HG03565 (cell line): Measurements from ENCODE around the gene TGIF2.
"Not testable (repeated sequence)": the region's sequence is repeated elsewhere in the genome, so short reads cannot be mapped to it uniquely, and the experiment has no call there.

Experiments
- ATAC-seq: cut with Tn5 transposase; IDR thresholded peaks from one replicate; pipeline ENCODE4 v1.9.1; 2021; ENCODE audit warnings: mild to moderate bottlenecking, moderate library complexity; ENCODE audit not compliant: unreplicated experiment

The TGIF2 gene

DNA sequence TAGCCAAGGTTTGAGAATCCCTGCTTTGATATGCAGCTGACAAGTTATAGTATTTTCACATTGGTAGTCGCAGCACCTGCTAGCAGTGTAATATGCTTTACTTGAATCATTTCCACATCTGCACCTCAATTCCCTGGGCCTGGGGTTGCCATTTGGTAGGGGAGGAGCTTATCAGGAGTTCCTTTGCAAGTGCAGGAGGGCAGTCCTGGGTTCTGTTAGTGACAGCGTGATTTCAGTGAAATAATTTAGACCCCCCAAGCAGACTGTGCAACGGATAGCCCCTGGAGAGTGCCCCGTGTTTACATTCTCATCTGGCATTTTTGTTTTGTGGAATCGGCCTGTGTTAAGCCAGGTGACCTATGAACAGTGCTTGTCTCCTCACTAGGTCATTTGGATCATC is 38.2 kb downstream of the TGIF2 start:
- no peak for ATAC-seq

- no peak for ATAC-seq
These were observed 40.6 kb downstream of the TGIF2 start for GRCh38 chr20:36613974-36614373.

- no peak for ATAC-seq
These were observed 41.6 kb downstream of the TGIF2 start for GRCh38 chr20:36614781-36615557.

DNA sequence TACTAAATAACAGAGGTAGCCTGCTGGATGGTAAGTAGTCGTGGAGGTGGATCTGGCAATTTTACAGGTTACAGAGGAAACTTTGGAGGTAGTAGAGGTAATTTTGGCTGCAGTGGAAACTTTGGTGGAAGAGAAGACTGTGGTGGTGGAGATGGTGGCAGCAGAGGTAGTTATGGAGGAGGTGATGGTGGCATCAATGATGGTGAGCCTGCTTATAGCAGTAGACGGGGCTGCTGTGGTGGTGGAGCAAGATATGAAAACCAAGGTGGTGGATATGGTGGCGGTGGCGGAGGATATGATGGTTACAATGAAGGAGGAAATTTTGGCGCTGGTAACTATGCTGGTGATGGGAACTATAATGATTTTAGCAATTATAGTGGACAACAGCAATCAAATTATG is 47.5 kb downstream of the TGIF2 start:
- no peak for ATAC-seq

DNA sequence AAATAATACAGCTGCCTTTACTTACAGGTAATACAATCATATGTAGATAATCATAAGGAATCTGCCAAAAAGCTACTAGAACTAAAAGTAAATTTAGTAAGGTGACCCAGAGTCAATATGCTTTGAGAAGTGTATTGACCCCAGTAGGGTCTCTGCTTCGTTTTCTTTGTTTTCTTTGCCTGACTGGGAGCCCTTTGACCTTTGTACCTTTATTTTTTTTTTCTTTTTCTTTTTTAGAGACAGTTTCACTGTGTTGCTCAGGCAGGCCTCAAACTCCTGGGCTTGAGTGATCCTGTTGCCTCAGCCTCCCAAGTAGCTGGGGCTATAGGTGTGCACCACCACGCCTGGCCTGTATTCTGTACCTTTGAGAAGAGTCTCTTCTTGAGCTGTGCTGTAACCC is 50.0 kb downstream of the TGIF2 start:
- ATAC-seq, result no peak

DNA sequence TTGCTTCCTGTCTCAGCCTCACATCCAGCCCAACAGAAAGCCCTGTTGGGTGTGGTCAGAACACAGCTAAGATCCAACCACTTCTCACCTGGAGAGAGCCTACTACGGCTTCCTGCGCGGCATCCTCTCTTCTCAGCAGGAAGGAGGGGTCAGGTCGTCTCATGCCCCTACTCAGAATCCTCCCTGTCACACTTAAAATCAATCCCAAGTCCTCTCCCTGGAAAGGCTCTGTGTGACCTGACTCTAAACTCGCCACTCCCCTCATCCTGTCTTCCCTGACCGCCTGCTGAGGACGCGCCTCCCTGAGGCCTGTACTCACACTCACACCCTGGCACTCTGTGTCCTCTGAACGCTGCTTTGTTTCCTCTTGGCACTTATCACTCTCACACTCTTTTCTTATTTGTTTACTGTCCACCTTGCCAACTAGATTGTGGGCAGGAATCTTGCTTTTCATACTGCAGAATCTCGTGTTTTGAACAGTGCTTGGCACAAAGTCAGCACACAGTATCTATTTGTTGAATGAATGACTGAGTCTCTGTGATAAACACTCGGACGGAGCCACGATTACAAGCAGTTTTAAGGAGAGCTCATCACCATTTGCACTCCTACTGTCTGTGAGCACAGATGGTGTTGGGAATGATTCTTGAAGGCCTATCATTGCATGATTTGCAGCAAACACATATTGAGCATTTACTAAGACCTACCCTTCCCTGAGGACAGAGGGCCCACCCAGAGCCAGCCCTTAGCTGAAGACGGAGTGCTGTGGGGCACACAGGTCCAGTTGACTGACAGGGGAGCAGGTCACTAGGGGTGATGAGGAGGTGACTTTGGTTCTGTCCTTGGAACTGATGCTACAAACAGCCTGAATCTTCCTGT is 50.9 kb downstream of the TGIF2 start:
- ATAC-seq, result no peak

GRCh38 chr20:36624944-36625324 is 51.5 kb downstream of the TGIF2 start:
- no peak for ATAC-seq

DNA sequence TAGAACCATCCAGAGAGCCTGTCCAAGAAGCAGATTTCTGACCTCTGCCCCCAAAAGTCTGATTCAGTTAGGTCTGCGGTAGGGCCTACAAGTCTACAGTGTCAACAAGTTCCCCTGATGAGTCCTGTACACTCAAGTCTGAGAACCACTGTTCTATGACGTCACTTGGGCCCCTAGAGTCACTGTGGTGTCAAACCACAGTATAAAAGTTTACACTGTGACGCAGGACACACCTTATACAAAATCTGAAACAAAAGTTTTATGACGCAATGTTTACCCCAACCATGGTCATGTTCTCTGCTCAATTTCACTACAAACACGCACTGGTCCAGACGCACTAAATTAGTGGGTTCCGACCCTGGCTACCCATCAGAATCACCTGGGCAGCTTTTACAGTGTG is 54.7 kb downstream of the TGIF2 start:
- ATAC-seq, result no peak

- no peak for ATAC-seq
These were observed 56.6 kb downstream of the TGIF2 start for GRCh38 chr20:36629719-36630681.

DNA sequence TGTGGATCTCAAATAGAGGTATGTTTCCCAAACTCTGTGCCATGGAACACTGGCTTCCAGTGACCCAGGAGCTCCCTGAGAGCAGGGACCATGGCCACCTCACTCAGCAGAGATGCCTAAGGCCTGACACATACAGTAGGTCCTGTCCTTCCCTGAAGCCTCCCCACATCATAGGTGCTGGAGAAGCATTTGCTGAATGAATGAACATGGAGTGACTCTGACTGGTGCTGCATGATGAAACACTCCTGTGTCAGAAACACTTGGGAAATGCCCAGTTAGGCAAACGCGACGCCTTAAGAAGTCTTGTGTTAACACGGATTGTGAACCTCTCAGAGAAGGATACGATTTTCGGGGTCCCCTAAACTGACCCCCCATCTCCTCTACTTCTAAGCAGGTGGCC is 58.2 kb downstream of the TGIF2 start:
- no peak for ATAC-seq

DNA sequence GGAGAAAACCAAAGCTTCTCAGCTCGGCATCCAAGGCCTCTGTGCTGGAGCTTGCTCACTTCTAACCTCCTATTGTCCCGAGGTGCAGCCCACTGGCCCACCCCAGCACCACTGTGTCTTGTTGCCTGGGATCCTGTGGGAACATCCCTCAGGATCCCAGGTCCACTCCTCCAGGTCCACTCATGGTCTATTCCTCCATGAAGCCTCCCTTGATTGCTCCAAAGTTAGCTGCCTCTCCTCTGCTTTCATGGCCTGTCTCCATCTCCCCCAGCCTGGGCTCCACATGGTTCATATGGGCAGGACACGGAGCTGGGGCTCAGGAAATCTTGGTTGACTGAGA is 58.7 kb downstream of the TGIF2 start:
- no peak for ATAC-seq

DNA sequence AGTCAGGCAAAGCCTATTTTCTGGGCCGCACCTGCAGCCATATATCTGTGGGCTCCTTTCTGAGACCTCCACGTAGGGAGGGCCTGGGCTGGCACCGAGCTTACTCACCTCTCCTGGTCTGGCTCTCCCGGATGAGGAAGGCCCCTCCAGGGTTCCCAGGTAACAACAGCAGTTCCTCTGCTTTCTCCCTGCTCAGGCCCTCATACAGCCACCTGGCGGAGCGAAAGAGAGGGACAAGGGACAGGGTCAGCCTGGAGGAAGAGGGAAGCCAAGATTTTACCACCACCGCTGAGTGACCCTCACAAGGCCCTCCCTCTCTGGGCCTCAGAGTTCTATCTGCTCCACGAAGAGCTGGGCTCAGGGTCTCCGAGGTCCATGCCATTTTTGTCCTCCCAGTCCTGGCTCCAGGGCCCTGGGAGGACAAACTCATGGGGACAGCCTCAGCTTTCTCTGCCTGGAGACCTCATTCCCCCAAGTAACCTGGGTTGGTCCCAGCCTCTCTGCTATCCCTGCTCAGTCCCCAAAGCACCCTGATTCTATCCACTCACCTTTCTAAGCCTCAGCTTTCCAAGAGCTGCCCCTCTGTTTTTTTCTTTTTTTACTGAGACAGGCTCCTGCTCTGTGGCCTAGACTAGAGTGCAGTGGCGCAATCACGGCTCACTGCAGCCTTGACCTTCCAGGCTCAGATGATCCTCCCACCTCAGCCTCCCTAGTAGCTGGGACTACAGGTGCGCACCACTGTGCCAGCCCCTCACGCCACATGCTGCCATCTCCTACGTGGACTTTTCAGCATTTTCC is 59.3 kb downstream of the TGIF2 start:
- no peak for ATAC-seq

DNA sequence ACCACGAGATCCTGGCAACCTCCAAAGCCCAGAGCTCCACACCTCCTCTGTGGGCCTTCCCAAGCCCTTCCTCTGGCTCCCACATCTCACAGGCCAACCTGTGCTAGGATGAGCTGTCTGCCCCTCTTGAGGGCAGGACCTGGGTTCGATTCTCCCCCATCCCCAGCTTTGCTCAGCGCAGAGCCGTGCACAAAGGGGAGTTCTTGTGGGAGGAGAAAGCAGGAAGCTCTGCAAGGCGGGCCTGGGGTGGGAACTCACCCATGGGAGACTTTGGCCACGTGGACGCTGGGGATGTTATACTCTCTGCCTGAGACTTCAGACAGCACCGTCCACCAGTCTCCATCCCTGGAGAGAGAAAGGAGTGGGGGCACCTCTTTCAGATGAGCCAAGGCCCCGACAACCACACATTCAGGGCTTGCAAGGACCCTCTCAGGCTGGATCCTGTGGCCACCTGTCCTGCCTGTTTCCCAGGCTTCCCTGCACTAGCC is 59.9 kb downstream of the TGIF2 start:
- ATAC-seq, result no peak

DNA sequence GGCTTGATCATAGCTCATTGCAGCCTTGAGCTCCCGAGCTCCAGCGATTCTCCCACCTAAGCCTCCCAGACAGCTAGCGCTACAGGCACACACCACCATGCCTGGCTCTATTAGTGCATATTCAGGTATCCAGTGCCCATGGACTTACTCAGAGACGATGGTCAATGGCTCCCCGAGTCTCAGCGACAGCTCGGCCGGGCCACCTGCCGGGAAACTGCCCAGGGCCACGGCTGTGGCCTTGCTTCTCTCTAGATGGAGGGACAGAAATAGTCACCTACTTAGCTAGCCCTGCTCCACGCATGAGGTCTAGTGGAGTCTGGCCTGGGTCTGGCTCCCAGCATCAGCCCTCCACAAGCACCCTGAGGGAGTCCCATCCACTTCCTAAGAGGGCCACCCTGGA is 60.9 kb downstream of the TGIF2 start:
- ATAC-seq, result no peak

DNA sequence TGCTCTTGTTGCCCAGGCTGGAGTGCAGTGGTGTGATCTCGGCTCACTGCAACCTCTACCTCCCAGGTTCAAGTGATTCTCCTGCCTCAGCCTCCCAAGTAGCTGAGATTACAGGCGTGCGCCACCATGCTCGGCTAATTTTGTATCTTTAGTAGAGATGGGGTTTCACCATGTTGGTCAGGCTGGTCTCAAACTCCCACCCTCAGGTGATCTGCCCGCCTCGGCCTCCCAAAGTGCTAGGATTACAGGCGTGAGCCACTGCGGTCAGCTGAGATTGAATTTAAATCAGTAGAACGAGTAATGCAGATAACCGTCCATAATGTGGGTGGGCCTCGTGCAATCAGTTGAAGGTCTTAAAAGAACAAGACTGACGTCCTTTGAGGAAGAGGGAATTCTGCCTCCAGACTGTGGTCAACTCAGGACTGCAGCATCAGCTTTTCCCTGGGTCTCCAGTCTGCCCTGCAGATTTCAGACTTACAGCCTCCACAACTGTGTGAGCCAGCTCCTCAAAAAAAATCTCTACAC is 65.5 kb downstream of the TGIF2 start:
- ATAC-seq, result not testable (repeated sequence)

GRCh38 chr20:36641506-36641843 is 68.1 kb downstream of the TGIF2 start:
- ATAC-seq, result no peak

- ATAC-seq, result no peak
These were observed 68.7 kb downstream of the TGIF2 start for GRCh38 chr20:36642136-36642535.
